ENCODE results near the gene COX4I2. TPM values are rescaled to one million over a fixed set of nuclear protein-coding genes. Genes with fewer than 3 reads are reported as not detected.
"Not testable (repeated sequence)": the region's sequence is repeated elsewhere in the genome, so short reads cannot be mapped to it uniquely, and the experiment has no call there.

COX4I2 gene
- total RNA-seq, 1 donor from 2014 or later, result not detected

GRCh38 chr20:31667315-31668285, 29.9 kb downstream of the COX4I2 start:
- intact Hi-C loops (cut with micrococcal nuclease), result no loop called here

DNA sequence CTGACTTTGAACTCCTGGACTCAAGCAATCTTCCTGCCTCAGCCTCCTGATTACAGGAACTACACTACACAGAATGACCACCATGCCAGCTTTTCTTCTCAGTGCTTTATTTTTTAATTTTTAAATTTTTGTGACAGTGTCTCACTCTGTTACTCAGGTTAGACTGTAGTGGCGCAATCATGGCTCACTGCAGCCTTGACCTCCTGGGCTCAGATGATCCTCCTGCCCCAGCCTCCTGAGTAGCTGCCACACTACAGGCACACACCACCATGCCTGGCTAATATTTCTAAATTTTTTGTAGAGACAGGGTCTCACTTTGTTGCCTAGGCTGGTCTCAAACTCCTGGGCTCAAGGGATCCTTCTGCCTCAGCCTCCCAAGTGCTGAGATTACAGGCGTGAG, 31.2 kb downstream of the COX4I2 start:
- peaks cover 30% of the 10 kb centered on the region for H3K4me1 Mint-ChIP-seq
- H3K4me3 Mint-ChIP-seq; intact Hi-C loops (cut with micrococcal nuclease); DNase-seq; H3K9me3 Mint-ChIP-seq; H3K27ac Mint-ChIP-seq; POLR2A ChIA-PET; H3K27me3 Mint-ChIP-seq; ATAC-seq (ENCODE audit: low read depth); CTCF ChIA-PET: not testable (repeated sequence)
- peaks cover 45% of the 10 kb centered on the region for H3K36me3 Mint-ChIP-seq (ENCODE audit: low read depth)

More at GRCh38 chr20:31667315-31668285, 29.9 kb downstream of the COX4I2 start:
- ATAC-seq (ENCODE audit: low read depth), result peak; percentile 74
- ChIA-PET POLR2A (interaction anchor here (0.6 to 0.7 kb wide), 3 partner anchors 37 to 114 kb away, joined by 3 to 4 read pairs (median 3); no protein-coding TSS in a partner anchor), CTCF (interaction anchor here (1.8 kb wide), 1 partner anchor 56 kb away, joined by 6 read pairs; no protein-coding TSS in a partner anchor)
- H3K27me3 Mint-ChIP-seq, result no peaks in the 10 kb centered on the region
- peaks cover 44% of the 10 kb centered on the region for H3K36me3 Mint-ChIP-seq (ENCODE audit: low read depth)
- peak overlapping the region; percentile 32 for H3K4me3 Mint-ChIP-seq
- TF ChIP-seq, protein P1, sequence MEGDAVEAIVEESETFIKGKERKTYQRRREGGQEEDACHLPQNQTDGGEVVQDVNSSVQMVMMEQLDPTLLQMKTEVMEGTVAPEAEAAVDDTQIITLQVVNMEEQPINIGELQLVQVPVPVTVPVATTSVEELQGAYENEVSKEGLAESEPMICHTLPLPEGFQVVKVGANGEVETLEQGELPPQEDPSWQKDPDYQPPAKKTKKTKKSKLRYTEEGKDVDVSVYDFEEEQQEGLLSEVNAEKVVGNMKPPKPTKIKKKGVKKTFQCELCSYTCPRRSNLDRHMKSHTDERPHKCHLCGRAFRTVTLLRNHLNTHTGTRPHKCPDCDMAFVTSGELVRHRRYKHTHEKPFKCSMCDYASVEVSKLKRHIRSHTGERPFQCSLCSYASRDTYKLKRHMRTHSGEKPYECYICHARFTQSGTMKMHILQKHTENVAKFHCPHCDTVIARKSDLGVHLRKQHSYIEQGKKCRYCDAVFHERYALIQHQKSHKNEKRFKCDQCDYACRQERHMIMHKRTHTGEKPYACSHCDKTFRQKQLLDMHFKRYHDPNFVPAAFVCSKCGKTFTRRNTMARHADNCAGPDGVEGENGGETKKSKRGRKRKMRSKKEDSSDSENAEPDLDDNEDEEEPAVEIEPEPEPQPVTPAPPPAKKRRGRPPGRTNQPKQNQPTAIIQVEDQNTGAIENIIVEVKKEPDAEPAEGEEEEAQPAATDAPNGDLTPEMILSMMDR (IDR thresholded peaks at IDR 0.05), result no peak
- H3K9me3 Mint-ChIP-seq, result no peaks in the 10 kb centered on the region
- H3K27ac Mint-ChIP-seq, result peak overlapping the region; percentile 75
- DNase-seq, result no peak
- peaks cover 29% of the 10 kb centered on the region for H3K4me1 Mint-ChIP-seq

DNA sequence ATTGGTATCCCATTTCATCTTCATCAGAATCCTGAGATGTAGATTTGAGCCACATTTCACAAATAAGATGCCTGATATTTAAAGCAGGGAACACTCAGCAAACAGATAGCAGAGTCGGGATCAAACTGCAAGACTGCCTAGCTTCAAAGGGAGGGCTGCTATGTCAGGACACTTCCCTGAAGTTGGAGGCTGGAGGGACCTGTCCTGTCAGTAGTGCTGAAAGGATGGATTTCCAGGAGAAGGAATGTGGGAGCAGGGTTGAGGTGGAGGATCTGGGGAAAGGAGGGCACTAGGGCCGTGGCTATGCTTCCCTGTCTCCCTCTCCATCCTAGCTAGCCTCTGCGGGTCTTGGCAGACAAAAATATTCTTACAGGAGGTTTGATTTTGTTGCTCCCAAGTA, 32.2 kb downstream of the COX4I2 start:
- H3K36me3 Mint-ChIP-seq (ENCODE audit: low read depth), result peaks cover 42% of the 10 kb centered on the region
- H3K27me3 Mint-ChIP-seq, result no peaks in the 10 kb centered on the region
- POLR2A ChIA-PET, result interaction anchor here (0.6 kb wide), 1 partner anchor 50 kb away, joined by 3 read pairs; no protein-coding TSS in a partner anchor
- intact Hi-C loops (cut with micrococcal nuclease), result no loop called here
- peaks cover 39% of the 10 kb centered on the region for H3K4me1 Mint-ChIP-seq
- TF ChIP-seq, protein P1 (IDR thresholded peaks at IDR 0.05), result no peak
- no peak overlapping the region for H3K4me3 Mint-ChIP-seq
- CTCF ChIA-PET, result no interaction called here
- DNase-seq (no peak), ATAC-seq (ENCODE audit: low read depth) (no peak)
- H3K9me3 Mint-ChIP-seq, result no peaks in the 10 kb centered on the region
- H3K27ac Mint-ChIP-seq, result no peak overlapping the region

DNA sequence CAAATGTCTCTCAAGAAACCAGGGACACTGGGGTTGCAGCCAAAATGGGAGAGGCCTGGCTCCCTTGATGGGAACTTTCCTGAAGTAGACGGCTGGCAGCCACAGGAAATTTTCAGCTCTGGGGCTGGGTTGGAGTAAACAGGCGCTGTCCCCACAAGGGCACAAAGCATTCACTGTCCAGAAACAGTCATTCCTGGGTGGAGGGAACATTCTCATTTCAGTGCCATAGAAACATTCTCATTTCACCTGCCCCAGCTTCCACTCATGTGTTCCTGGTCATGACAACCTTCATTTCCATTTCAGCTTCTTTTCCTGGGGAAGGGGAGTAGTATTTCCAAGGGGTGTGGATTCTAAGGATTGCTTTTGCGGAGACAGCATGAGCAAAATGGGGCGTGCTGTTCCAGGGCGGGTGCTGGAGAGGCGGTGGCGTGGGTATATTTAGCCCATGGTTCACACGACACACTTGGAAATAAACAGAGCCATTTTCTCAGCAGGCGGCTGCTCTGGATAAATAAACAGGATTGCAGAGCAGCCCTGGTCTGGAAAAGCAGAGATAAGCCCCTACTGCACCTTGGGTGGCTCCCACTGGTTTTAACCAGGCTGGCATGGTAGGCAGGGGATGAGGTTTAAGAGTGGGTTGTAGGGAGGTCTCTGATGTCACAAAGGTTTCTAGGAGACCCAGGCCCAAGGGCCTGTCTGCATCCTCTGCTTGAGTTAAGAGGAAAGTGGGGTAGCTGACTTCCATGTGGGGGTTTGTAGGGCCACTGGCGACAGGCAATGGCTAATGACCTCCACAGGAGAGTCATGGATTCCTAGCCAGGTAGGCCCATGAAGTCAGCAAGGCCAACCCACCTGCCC, 32.9 kb downstream of the COX4I2 start:
- CTCF ChIA-PET, result no interaction called here
- POLR2A ChIA-PET, result no interaction called here
- TF ChIP-seq, protein P1 (IDR thresholded peaks at IDR 0.05), result no peak

DNA sequence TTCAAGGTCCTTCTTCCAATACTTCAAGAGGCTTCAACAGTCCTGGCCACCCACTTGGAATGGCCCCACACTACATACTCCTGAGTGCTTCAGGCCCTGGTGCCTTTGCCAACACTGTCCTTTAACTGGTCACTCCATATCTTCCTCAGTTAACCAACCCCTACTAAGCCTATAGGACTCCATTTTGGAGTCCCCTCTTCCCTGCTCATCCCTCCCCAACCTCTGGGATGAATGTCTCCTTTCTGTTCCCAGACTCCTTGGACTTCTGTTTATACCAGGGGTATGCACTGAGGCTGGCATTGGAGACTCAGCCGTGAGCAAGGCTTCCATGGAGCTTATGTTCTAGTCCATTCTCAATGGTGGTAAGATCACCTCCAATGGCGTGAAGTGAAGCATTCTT, 33.6 kb downstream of the COX4I2 start:
- no peaks in the 10 kb centered on the region for H3K27me3 Mint-ChIP-seq
- peaks cover 48% of the 10 kb centered on the region for H3K4me1 Mint-ChIP-seq
- no peak overlapping the region for H3K4me3 Mint-ChIP-seq
- ChIA-PET POLR2A (no interaction called here), CTCF (interaction anchor here (0.8 kb wide), 1 partner anchor 52 kb away, joined by 5 read pairs; no protein-coding TSS in a partner anchor)
- intact Hi-C loops (cut with micrococcal nuclease), result no loop called here
- no peak for ATAC-seq (ENCODE audit: low read depth)
- no peaks in the 10 kb centered on the region for H3K9me3 Mint-ChIP-seq
- H3K36me3 Mint-ChIP-seq (ENCODE audit: low read depth), result peaks cover 39% of the 10 kb centered on the region
- no peak overlapping the region for H3K27ac Mint-ChIP-seq
- TF ChIP-seq, protein P1 (IDR thresholded peaks at IDR 0.05), result no peak
- no peak for DNase-seq

More for the DNA sequence above, 32.9 kb downstream of the COX4I2 start:
- intact Hi-C loops (cut with micrococcal nuclease), result no loop called here
- no peak for ATAC-seq (ENCODE audit: low read depth)
- no peak for DNase-seq
- H3K27me3 Mint-ChIP-seq, result no peaks in the 10 kb centered on the region
- peaks cover 40% of the 10 kb centered on the region for H3K36me3 Mint-ChIP-seq (ENCODE audit: low read depth)
- no peak overlapping the region for H3K4me3 Mint-ChIP-seq
- no peaks in the 10 kb centered on the region for H3K9me3 Mint-ChIP-seq
- no peak overlapping the region for H3K27ac Mint-ChIP-seq
- H3K4me1 Mint-ChIP-seq, result peaks cover 47% of the 10 kb centered on the region

All from activated B cell treated with CpG ODN at 0.5 μM for 24 hours (primary cell).